Caco-2 (cell line): ENCODE measurements around the gene GNAI1. TPM values are rescaled to one million over a fixed set of nuclear protein-coding genes. Genes with fewer than 3 reads are reported as not detected.

ENCODE experiments used
- BruUV-seq: library from RNA; stranded (reverse); fragments of 400-500 nt; replicated peaks from 2 replicates; lab custom pipeline; 2021; lab: Mats Ljungman, UMichigan
- CTCF ChIA-PET: fragments of 300-600 bp; sonication (Branson Sonifier 250); formaldehyde crosslinking; loops from one replicate; lab custom pipeline; 2022; ENCODE audit warnings: antibody characterized with exemption; lab: Charles Lee
- POLR2A ChIA-PET: fragments of 300-600 bp; sonication (Branson Sonifier 250); formaldehyde crosslinking; loops from one replicate; lab custom pipeline; 2022; ENCODE audit warnings: antibody characterized with exemption; lab: Charles Lee
- DNase-seq, 2 experiments: peaks; one replicate each; pipeline versions ENCODE4 v3.0.0 to v3.0.0-alpha.2; 2020 to 2022
- H3K27me3 ChIP-seq: replicated peaks from 2 replicates; pipeline ENCODE4 v1.6.0; 2011; ENCODE audit warnings: low read length; ENCODE audit not compliant: control insufficient read depth, insufficient read depth
- H3K36me3 ChIP-seq: 2 replicates; pipeline ENCODE4 v1.5.1; 2011; ENCODE audit warnings: low read length; ENCODE audit not compliant: control insufficient read depth, insufficient read depth
- H3K4me1 ChIP-seq: fragments of 250-450 bp; sonication (Bioruptor Pico); 2 replicates; pipeline ENCODE4 v1.5.1; 2020; ENCODE audit warnings: mild to moderate bottlenecking
- H3K4me3 ChIP-seq: 2 replicates; pipeline ENCODE4 v1.5.1; 2011; ENCODE audit warnings: low read depth, mild to moderate bottlenecking, control low read depth, low read length
- H3K9me3 ChIP-seq: fragments of 250-450 bp; sonication (Bioruptor Pico); 2 replicates; pipeline ENCODE4 v1.5.1; 2020; ENCODE audit warnings: mild to moderate bottlenecking, moderate library complexity
- H3K27ac Mint-ChIP-seq: one replicate; pipeline ENCODE4 v1.8.0; 2022; ENCODE audit warnings: mixed read lengths; ENCODE audit not compliant: unreplicated experiment
- H3K27me3 Mint-ChIP-seq: one replicate; pipeline ENCODE4 v1.8.0; 2022; ENCODE audit warnings: mixed read lengths; ENCODE audit not compliant: insufficient read depth, unreplicated experiment
- H3K36me3 Mint-ChIP-seq: one replicate; pipeline ENCODE4 v1.8.0; 2022; ENCODE audit warnings: mild to moderate bottlenecking, mixed read lengths; ENCODE audit not compliant: insufficient read depth, unreplicated experiment
- H3K4me1 Mint-ChIP-seq: one replicate; pipeline ENCODE4 v1.8.0; 2022; ENCODE audit warnings: low read depth, mixed read lengths; ENCODE audit not compliant: unreplicated experiment
- H3K4me3 Mint-ChIP-seq: one replicate; pipeline ENCODE4 v1.8.0; 2022; ENCODE audit warnings: mild to moderate bottlenecking, moderate library complexity, mixed read lengths; ENCODE audit not compliant: unreplicated experiment
- H3K9me3 Mint-ChIP-seq: one replicate; pipeline ENCODE4 v1.8.0; 2022; ENCODE audit warnings: mixed read lengths; ENCODE audit not compliant: unreplicated experiment
- intact Hi-C: fragments of 100-400 bp; cut with micrococcal nuclease; formaldehyde crosslinking; loops from one replicate; pipeline ENCODE4 v1.10.0; 2022; ENCODE audit not compliant: unreplicated experiment
- total RNA-seq: library from RNA; stranded (reverse); gene quantifications from 2 replicates; pipeline ENCODE4 v1.2.3, GENCODE V29; 2022
- TF ChIP-seq, protein P1 (sequence below), 2 experiments: fragments of 200-600 bp in 1 of 2; IDR thresholded peaks; 1 replicate in 1 of 2; 2 replicates in 1 of 2; pipeline versions ENCODE4 v1.5.1 to v1.8.0; 2011 to 2022; ENCODE audit warnings: antibody characterized with exemption in 1 of 2, control low read depth in 1 of 2, inconsistent platforms in 1 of 2, low read depth in 1 of 2, low read length in 1 of 2, mild to moderate bottlenecking in 1 of 2, moderate library complexity in 1 of 2; ENCODE audit not compliant: insufficient read depth in 1 of 2, severe bottlenecking in 1 of 2, unreplicated experiment in 1 of 2

Gene GNAI1
- total RNA-seq, 1 experiment from 2014 or later: 2.1 TPM

- DNase-seq: no peak
- ChIA-PET CTCF (no interaction called here), POLR2A (no interaction called here)
- no peaks in the 10 kb centered on the region for H3K36me3 Mint-ChIP-seq
- intact Hi-C loops: loop anchor here (2.0 to 5.0 kb wide), 2 partner anchors 75 to 185 kb away; partner anchors contain the start of gene GNAI1
- Histone ChIP-seq H3K9me3 (no peaks in the 10 kb centered on the region), H3K36me3 (no peaks in the 10 kb centered on the region), H3K4me1 (peaks cover 13% of the 10 kb centered on the region), H3K27me3 (no peaks in the 10 kb centered on the region), H3K4me3 (no peak overlapping the region)
- H3K27ac Mint-ChIP-seq: no peak overlapping the region
- H3K4me3 Mint-ChIP-seq: no peak overlapping the region
- peaks cover 20% of the 10 kb centered on the region for H3K4me1 Mint-ChIP-seq
- H3K9me3 Mint-ChIP-seq: no peaks in the 10 kb centered on the region
- H3K27me3 Mint-ChIP-seq: no peaks in the 10 kb centered on the region
- BruUV-seq: no TSS peak
- TF ChIP-seq, protein P1, sequence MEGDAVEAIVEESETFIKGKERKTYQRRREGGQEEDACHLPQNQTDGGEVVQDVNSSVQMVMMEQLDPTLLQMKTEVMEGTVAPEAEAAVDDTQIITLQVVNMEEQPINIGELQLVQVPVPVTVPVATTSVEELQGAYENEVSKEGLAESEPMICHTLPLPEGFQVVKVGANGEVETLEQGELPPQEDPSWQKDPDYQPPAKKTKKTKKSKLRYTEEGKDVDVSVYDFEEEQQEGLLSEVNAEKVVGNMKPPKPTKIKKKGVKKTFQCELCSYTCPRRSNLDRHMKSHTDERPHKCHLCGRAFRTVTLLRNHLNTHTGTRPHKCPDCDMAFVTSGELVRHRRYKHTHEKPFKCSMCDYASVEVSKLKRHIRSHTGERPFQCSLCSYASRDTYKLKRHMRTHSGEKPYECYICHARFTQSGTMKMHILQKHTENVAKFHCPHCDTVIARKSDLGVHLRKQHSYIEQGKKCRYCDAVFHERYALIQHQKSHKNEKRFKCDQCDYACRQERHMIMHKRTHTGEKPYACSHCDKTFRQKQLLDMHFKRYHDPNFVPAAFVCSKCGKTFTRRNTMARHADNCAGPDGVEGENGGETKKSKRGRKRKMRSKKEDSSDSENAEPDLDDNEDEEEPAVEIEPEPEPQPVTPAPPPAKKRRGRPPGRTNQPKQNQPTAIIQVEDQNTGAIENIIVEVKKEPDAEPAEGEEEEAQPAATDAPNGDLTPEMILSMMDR (IDR thresholded peaks at IDR 0.05; ENCODE audit: insufficient read depth in 1 of 2, low read depth in 1 of 2, low read length in 1 of 2, severe bottlenecking in 1 of 2, unreplicated experiment in 1 of 2): no peak
These were observed 72.9 kb downstream of the GNAI1 start for GRCh38 chr7:80207501-80207900.

GRCh38 chr7:80208700-80209099 lies 74.1 kb downstream of the GNAI1 start:
- CTCF ChIA-PET: no interaction called here
- Histone ChIP-seq H3K4me3 (no peak overlapping the region), H3K4me1 (peaks cover 19% of the 10 kb centered on the region), H3K27me3 (no peaks in the 10 kb centered on the region), H3K9me3 (no peaks in the 10 kb centered on the region), H3K36me3 (no peaks in the 10 kb centered on the region)
- Mint-ChIP-seq H3K9me3 (no peaks in the 10 kb centered on the region), H3K36me3 (no peaks in the 10 kb centered on the region), H3K4me3 (no peak overlapping the region), H3K27ac (no peak overlapping the region), H3K4me1 (peaks cover 20% of the 10 kb centered on the region), H3K27me3 (no peaks in the 10 kb centered on the region)
- POLR2A ChIA-PET: no interaction called here
- intact Hi-C loops: loop anchor here (5.0 kb wide), 1 partner anchor 76 kb away; the partner anchor contains the start of gene GNAI1
- no TSS peak for BruUV-seq
- DNase-seq: no peak
- TF ChIP-seq, protein P1 (IDR thresholded peaks at IDR 0.05; ENCODE audit: insufficient read depth in 1 of 2, low read depth in 1 of 2, low read length in 1 of 2, severe bottlenecking in 1 of 2, unreplicated experiment in 1 of 2): no peak

- ChIA-PET POLR2A (no interaction called here), CTCF (no interaction called here)
- no peak overlapping the region for H3K4me3 ChIP-seq
- intact Hi-C loops: no loop called here
- H3K36me3 ChIP-seq: no peaks in the 10 kb centered on the region
- Mint-ChIP-seq H3K36me3 (no peaks in the 10 kb centered on the region), H3K27ac (peak overlapping the region; percentile 36), H3K4me3 (peak overlapping the region; percentile 53), H3K27me3 (no peaks in the 10 kb centered on the region), H3K4me1 (peaks cover 20% of the 10 kb centered on the region), H3K9me3 (no peaks in the 10 kb centered on the region)
- no peaks in the 10 kb centered on the region for H3K9me3 ChIP-seq
- TF ChIP-seq, protein P1 (IDR thresholded peaks at IDR 0.05; ENCODE audit: insufficient read depth in 1 of 2, low read depth in 1 of 2, low read length in 1 of 2, severe bottlenecking in 1 of 2, unreplicated experiment in 1 of 2): no peak
- BruUV-seq: no TSS peak
- H3K4me1 ChIP-seq: peaks cover 19% of the 10 kb centered on the region
- no peaks in the 10 kb centered on the region for H3K27me3 ChIP-seq
- peak in 1 of 2 experiments; percentile 60 for DNase-seq
These were observed 75.8 kb downstream of the GNAI1 start for GRCh38 chr7:80210400-80210799.
